Astrocyte (in vitro differentiated cells and primary cell): ENCODE data around the gene PCED1B. TPM values are rescaled to one million over a fixed set of nuclear protein-coding genes. Genes with fewer than 3 reads are reported as not detected.
A peak's percentile ranks its signal among the peaks of the same experiment; 100 is the strongest.

Experiments used
- DNase-seq: peaks from one replicate; pipeline ENCODE4 v3.0.0-alpha.2; 2010; ENCODE audit warnings: low read depth
- FAIRE-seq: peaks from 2 replicates; lab custom pipeline; 2011; peaks lifted over from hg19 to GRCh38; lab: Jason Lieb, UNC
- H2AFZ ChIP-seq: 2 replicates; pipeline ENCODE4 v1.6.0; 2012; ENCODE audit warnings: low read depth, low read length, inconsistent platforms
- H3K27ac ChIP-seq: 2 replicates; pipeline ENCODE4 v1.5.1; 2011; ENCODE audit warnings: low read depth, low read length, inconsistent platforms
- H3K27me3 ChIP-seq: 2 replicates; pipeline ENCODE4 v1.6.0; 2011; ENCODE audit warnings: low read length, inconsistent platforms; ENCODE audit not compliant: insufficient read depth
- H3K36me3 ChIP-seq: 2 replicates; pipeline ENCODE4 v1.5.1; 2011; ENCODE audit warnings: low read length, inconsistent platforms; ENCODE audit not compliant: insufficient read depth
- H3K4me1 ChIP-seq: 2 replicates; pipeline ENCODE4 v1.5.1; 2011; ENCODE audit warnings: low read length, inconsistent platforms; ENCODE audit not compliant: insufficient read depth
- H3K4me2 ChIP-seq: 2 replicates; pipeline ENCODE4 v1.6.0; 2012; ENCODE audit warnings: low read length, inconsistent platforms
- H3K4me3 ChIP-seq: 2 replicates; pipeline ENCODE4 v1.5.1; 2011; ENCODE audit warnings: low read depth, mild to moderate bottlenecking, low read length, inconsistent platforms; ENCODE audit not compliant: insufficient read depth
- H3K79me2 ChIP-seq: 2 replicates; pipeline ENCODE4 v1.6.0; 2012; ENCODE audit warnings: mild to moderate bottlenecking, low read length, inconsistent platforms; ENCODE audit not compliant: insufficient read depth
- H3K9ac ChIP-seq: 2 replicates; pipeline ENCODE4 v1.6.0; 2012; ENCODE audit warnings: mild to moderate bottlenecking, low read length, inconsistent platforms
- H3K9me3 ChIP-seq: 2 replicates; pipeline ENCODE4 v1.5.1; 2012; ENCODE audit warnings: low read depth, mild to moderate bottlenecking, low read length, inconsistent platforms; ENCODE audit not compliant: insufficient read depth
- H4K20me1 ChIP-seq: 2 replicates; pipeline ENCODE4 v1.6.0; 2012; ENCODE audit warnings: low read length, inconsistent platforms; ENCODE audit not compliant: insufficient read depth
- H3K27ac Mint-ChIP-seq: one replicate; pipeline ENCODE4 v1.8.0; 2021; ENCODE audit warnings: mild to moderate bottlenecking, mixed read lengths; ENCODE audit not compliant: unreplicated experiment
- H3K27me3 Mint-ChIP-seq: one replicate; pipeline ENCODE4 v1.8.0; 2021; ENCODE audit warnings: low read depth, mixed read lengths; ENCODE audit not compliant: unreplicated experiment
- H3K36me3 Mint-ChIP-seq: one replicate; pipeline ENCODE4 v1.8.0; 2021; ENCODE audit warnings: low read depth, mixed read lengths; ENCODE audit not compliant: unreplicated experiment
- H3K4me1 Mint-ChIP-seq: one replicate; pipeline ENCODE4 v1.8.0; 2021; ENCODE audit warnings: low read depth, mixed read lengths; ENCODE audit not compliant: unreplicated experiment
- H3K4me3 Mint-ChIP-seq: one replicate; pipeline ENCODE4 v1.8.0; 2021; ENCODE audit warnings: mild to moderate bottlenecking, moderate library complexity, mixed read lengths; ENCODE audit not compliant: unreplicated experiment
- H3K9me3 Mint-ChIP-seq: one replicate; pipeline ENCODE4 v1.8.0; 2021; ENCODE audit warnings: mild to moderate bottlenecking, mixed read lengths; ENCODE audit not compliant: unreplicated experiment
- CTCF ChIP-seq: IDR thresholded peaks from 2 replicates; pipeline ENCODE4 v1.5.1; 2011; ENCODE audit warnings: low read depth, mild to moderate bottlenecking, inconsistent platforms, low read length, moderate library complexity; ENCODE audit not compliant: insufficient read depth
- EZH2 ChIP-seq: IDR thresholded peaks from 2 replicates; pipeline ENCODE4 v1.6.1; 2012; ENCODE audit warnings: mild to moderate bottlenecking, low read length, inconsistent platforms; ENCODE audit not compliant: insufficient read depth
- total RNA-seq: library from RNA; stranded (reverse); gene quantifications from 2 replicates; pipeline ENCODE4 v1.2.1, GENCODE V29; 2021

PCED1B gene
- total RNA-seq, 1 donor from 2014 or later, result 1.8 TPM

GRCh38 chr12:47270782-47271664, 191.6 kb downstream of the PCED1B start:
- H3K4me1 Mint-ChIP-seq, result peaks cover 60% of the 10 kb centered on the region

GRCh38 chr12:47271800-47272239, 192.4 kb downstream of the PCED1B start:
- Histone ChIP-seq H3K4me1 (peaks cover 47% of the 10 kb centered on the region), H3K9me3 (no peaks in the 10 kb centered on the region), H3K79me2 (no peaks in the 10 kb centered on the region), H4K20me1 (no peaks in the 10 kb centered on the region), H3K4me3 (no peak overlapping the region), H3K27me3 (no peaks in the 10 kb centered on the region), H3K27ac (peak overlapping the region; percentile 95), H3K9ac (peak overlapping the region; percentile 79), H3K4me2 (peak overlapping the region; percentile 60), H3K36me3 (no peaks in the 10 kb centered on the region), H2AFZ (peak overlapping the region; percentile 15)
- H3K36me3 Mint-ChIP-seq, result peaks cover 2% of the 10 kb centered on the region
- H3K27ac Mint-ChIP-seq, result peak overlapping the region; percentile 100
- peaks cover 3% of the 10 kb centered on the region for H3K9me3 Mint-ChIP-seq
- H3K4me3 Mint-ChIP-seq, result no peak overlapping the region
- H3K27me3 Mint-ChIP-seq, result no peaks in the 10 kb centered on the region
- peaks cover 61% of the 10 kb centered on the region for H3K4me1 Mint-ChIP-seq
- TF ChIP-seq CTCF (no peak), EZH2 (no peak)
- no peak for FAIRE-seq
- DNase-seq, result no peak

More at GRCh38 chr12:47270782-47271664, 191.6 kb downstream of the PCED1B start:
- Histone ChIP-seq H4K20me1 (no peaks in the 10 kb centered on the region), H3K27me3 (no peaks in the 10 kb centered on the region), H3K36me3 (no peaks in the 10 kb centered on the region), H3K27ac (peak overlapping the region; percentile 95), H3K4me2 (peak overlapping the region; percentile 60), H2AFZ (no peak overlapping the region), H3K4me1 (peaks cover 44% of the 10 kb centered on the region), H3K4me3 (no peak overlapping the region), H3K79me2 (no peaks in the 10 kb centered on the region), H3K9me3 (no peaks in the 10 kb centered on the region), H3K9ac (peak overlapping the region; percentile 79)
- Mint-ChIP-seq H3K36me3 (peaks cover 2% of the 10 kb centered on the region), H3K27me3 (no peaks in the 10 kb centered on the region), H3K27ac (peak overlapping the region; percentile 100), H3K9me3 (peaks cover 3% of the 10 kb centered on the region), H3K4me3 (peak overlapping the region; percentile 20)
- peak; percentile 96 for DNase-seq
- TF ChIP-seq EZH2, result no peak
- TF ChIP-seq CTCF, result no peak
- FAIRE-seq, result peak; percentile 43
